HCT116 (cell line): ENCODE results near the gene MANBA.

ENCODE experiments used
- CEBPB ChIP-seq: IDR thresholded peaks from 2 replicates; pipeline ENCODE4 v1.6.1; 2012; ENCODE audit warnings: low read depth
- EZH2 ChIP-seq: fragments of 200-600 bp; sonication (generic); IDR thresholded peaks from 2 replicates; pipeline ENCODE4 v1.6.1; 2017; ENCODE audit warnings: antibody characterized with exemption, mixed run types
- POLR2A ChIP-seq: IDR thresholded peaks from 2 replicates; pipeline ENCODE4 v1.7.0; 2011; ENCODE audit warnings: borderline replicate concordance; ENCODE audit not compliant: insufficient read depth, insufficient read length; ENCODE audit errors: extremely low read depth
- POLR2AphosphoS5 ChIP-seq: IDR thresholded peaks from 2 replicates; pipeline ENCODE4 v1.6.1; 2011; ENCODE audit warnings: mild to moderate bottlenecking, low read depth, low read length, moderate library complexity
- YY1 ChIP-seq: IDR thresholded peaks from 2 replicates; pipeline ENCODE4 v1.6.1; 2011; ENCODE audit warnings: low read length, low read depth, moderate library complexity, mild to moderate bottlenecking; ENCODE audit not compliant: insufficient replicate concordance; ENCODE audit errors: extremely low read depth
- ZFX ChIP-seq: fragments of 450-650 bp; IDR thresholded peaks from 2 replicates; pipeline ENCODE4 v1.6.1; 2017
- TF ChIP-seq, protein P1 (sequence below), 3 experiments: fragments of 200-600 bp in 1 of 3; sonication (generic) in 1 of 3; IDR thresholded peaks in 2 of 3; conservative IDR thresholded peaks in 1 of 3; 2 replicates each; pipeline ENCODE4 v1.5.1; 2012 to 2017; ENCODE audit warnings: low read depth in 2 of 3, low read length in 2 of 3, antibody characterized with exemption in 1 of 3, borderline replicate concordance in 1 of 3, control low read depth in 1 of 3, mild to moderate bottlenecking in 1 of 3, mixed read lengths in 1 of 3, mixed run types in 1 of 3, moderate library complexity in 1 of 3; ENCODE audit not compliant: insufficient read depth in 1 of 3

DNA sequence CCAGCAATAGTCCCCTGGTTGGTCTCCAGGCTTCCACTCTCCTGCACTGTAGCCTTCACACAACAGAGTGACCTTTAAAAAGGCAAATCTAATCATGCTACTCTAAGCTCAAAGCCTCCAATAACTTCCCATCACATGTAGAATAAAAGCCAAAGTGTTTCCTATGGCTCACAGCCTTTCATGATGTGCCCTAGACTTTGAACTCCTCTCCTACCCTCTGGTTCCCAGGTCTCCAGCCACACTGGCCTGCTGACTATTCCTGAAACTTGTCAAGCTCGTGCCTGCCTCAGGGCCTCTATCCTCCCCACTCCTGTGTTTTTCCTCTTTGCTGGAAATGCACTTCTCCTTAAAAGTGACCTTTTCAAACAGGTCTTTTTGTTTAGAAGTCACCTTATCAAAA is 3.1 kb downstream of the MANBA start:
- TF ChIP-seq CEBPB: no peak
- no peak for TF ChIP-seq ZFX
- no peak for TF ChIP-seq POLR2AphosphoS5
- no peak for TF ChIP-seq EZH2
- no peak for TF ChIP-seq POLR2A
- TF ChIP-seq, protein P1, sequence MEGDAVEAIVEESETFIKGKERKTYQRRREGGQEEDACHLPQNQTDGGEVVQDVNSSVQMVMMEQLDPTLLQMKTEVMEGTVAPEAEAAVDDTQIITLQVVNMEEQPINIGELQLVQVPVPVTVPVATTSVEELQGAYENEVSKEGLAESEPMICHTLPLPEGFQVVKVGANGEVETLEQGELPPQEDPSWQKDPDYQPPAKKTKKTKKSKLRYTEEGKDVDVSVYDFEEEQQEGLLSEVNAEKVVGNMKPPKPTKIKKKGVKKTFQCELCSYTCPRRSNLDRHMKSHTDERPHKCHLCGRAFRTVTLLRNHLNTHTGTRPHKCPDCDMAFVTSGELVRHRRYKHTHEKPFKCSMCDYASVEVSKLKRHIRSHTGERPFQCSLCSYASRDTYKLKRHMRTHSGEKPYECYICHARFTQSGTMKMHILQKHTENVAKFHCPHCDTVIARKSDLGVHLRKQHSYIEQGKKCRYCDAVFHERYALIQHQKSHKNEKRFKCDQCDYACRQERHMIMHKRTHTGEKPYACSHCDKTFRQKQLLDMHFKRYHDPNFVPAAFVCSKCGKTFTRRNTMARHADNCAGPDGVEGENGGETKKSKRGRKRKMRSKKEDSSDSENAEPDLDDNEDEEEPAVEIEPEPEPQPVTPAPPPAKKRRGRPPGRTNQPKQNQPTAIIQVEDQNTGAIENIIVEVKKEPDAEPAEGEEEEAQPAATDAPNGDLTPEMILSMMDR (IDR thresholded peaks at IDR 0.05 in 2 of 3, conservative IDR thresholded peaks at IDR 0.05 in 1 of 3; ENCODE audit: borderline replicate concordance in 1 of 3, insufficient read depth in 1 of 3, low read depth in 2 of 3, low read length in 2 of 3): no peak
- no peak for TF ChIP-seq YY1
